Activated T-cell treated with anti-CD3 and anti-CD28 coated beads, Interleukin-2, amount 50 U/mL, for 48 hours (primary cell): Measurements from ENCODE around the gene SLX4.
A peak's percentile ranks its signal among the peaks of the same experiment; 100 is the strongest.

Source experiments
- DNase-seq, 2 experiments: peaks; one replicate each; pipeline ENCODE4 v3.0.0-alpha.2; 2020

Gene SLX4

DNA sequence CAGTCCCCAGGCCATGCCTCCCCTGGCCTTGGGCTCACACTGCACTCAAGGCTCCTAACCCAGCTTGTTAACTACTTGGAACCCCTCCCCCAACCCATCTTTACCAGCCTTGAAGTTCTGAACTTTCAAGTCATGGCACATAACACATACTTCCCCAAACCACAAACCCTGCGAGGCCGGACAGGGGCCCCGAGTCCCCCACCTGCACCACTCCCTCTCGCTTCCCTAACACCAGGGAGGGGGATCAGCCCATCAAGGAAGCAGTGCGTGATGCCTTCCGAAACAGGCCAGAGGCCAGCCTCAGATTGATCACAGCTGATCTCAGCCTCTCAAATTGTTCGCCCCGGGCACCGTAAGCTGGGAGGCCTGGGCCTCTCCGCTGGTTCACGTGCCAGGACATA lies 31.2 kb downstream of the SLX4 start:
- DNase-seq: no peak

DNA sequence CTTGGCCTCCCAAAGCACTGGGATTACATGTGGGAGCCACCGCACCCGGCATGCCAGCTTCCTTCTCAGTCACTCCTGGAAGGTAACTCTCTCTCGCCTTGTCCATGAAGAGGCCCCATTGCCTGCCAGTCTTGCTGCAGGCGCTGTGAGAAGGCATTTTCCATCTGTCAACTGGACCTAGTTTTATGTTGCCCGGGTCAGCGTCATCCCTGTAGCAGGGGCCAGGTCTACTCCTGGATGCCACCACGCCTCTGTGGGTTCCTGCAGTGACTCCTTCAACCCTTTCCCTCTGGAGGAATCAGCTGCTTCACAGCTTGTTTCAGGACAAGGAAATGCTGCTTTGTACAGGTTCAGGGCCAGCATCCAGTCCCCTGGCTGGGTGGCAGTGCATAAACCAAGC lies 31.6 kb downstream of the SLX4 start:
- no peak for DNase-seq

DNA sequence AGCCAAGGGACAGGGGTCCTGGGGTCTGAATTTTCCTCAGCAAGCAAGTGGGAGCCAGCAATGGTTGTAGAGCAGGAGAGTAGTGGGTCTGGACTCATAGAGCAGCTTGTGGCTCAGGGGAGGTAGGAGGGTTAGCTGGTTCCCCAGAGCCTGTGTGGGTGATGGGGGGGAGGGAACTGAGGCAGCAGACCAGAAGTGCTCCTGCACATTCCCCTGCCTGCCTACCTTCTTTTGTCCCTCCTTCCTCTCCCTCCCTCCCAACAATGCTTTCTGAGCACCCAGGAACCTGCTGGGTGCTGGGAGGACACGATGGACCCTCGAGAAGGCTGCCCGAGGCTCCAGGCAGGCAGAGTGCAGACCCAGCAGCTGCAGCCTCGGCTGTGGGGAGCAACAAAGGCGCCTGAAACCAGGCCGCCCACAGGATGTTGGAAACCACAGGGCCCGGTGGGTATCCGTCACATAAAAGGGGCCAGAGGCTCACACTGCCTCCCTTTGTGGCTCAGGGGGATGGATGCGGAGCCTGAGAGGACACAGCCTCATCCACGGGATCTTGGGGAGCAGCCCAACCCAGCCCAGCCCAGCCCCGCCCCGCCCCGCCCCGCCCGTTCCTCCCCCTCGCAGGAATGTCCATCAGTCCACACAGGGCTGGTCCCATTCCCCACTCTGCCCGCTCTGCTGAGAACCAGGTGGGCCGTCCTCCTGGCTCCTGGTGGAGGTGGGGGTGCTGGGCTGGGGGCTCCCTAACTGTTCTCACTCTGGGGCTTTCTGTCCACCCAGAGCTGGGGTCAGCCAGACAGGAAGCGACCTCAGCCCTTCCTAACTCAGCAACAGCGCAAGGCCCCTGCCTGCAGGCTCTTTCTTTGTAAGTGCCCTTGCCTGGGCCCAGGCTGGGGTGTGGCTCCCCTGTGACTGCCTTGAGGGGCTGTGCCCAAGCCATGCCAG lies 32.5 kb downstream of the SLX4 start:
- peak; percentile 81 to 84 for DNase-seq

DNA sequence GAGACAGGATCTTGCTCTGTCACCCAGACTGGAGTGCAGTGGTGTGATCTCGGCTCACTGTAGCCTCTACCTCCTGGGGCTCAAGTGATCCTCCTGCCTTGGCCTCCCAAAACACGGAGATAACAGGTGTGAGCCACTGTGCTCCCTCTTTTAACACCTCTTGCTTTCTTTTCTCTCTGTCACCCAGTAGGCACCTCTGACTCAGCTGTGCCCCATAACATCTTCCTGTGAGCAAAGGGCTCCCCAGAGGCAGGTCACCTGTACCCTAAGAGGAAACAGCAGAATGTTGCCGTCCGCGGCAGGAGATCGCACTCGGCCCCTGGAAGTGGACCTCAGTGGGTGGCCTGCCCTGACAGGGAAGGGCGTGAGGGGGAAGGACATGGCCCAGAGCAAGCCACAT lies 33.3 kb downstream of the SLX4 start:
- peak; percentile 64 to 66 for DNase-seq

DNA sequence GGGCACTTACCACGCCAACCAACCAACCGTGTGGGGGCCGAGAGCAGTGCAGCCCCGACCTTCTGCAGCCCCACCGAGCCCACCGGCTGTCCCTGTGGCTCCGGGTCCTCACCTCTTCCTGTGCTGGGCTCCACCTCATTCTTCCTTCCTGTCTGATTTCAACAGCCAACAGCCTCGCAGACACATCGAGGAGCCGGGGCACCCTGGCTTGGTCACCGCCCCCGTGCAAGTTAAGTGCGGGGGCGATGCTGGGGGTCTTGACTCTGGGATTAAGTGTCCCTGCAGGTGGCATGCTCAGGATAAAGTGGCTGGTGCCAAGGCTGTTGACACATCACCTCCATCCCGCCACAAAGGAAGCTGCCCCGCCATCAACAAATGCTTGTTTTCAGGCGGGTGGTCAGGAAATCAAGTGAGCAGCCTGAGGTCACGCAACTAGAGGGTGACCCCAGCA lies 34.1 kb downstream of the SLX4 start, which contains the start of gene NLRC3:
Gene NLRC3, minus strand, starts transcription at position 102 of the 451 bp plus-strand sequence. CDS start 12,367 bp downstream, outside the sequence.
- peak; percentile 60 to 68 for DNase-seq

DNA sequence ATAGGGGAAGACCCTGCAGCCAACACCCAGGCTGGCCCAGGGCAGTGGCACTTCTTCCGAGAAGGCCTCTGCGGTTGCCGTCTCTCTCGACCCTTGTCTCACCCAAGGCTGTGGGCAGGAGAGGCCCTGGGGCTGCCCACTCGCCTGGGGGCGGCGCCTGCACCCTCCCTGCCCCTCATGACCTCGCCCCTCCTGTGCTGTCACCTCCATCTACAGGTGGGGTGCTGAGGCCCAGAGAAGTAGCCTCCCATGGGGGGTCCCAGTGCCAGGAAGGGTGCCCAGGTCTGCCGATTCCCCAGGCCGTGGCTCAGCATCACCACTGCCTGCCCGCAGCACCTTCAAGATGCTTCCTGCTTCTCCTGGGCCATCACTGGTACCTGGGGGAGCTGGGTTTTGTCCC lies 35.2 kb downstream of the SLX4 start:
- peak; percentile 50 to 56 for DNase-seq

DNA sequence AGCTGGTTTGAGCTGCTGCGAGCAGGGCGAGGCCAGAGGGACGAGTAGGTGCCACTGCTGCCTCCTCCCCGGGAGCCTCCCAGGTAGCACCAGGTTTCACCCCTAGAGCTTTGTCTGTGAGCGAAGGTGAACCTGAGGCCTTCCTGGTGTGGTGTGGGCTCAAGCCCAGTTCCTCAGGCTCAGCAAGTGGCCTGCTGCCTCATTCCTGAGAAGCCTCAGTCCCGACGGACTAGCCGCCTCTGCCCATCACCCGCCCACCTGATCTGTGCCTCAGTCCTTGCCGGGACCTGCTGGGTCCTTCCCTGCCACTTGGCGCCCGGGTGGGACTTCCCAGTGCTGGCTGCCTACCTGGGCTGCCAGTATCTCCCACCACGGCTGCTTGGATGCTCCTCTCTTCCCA lies 35.9 kb downstream of the SLX4 start:
- DNase-seq: peak in 1 of 2 experiments; percentile 41

DNA sequence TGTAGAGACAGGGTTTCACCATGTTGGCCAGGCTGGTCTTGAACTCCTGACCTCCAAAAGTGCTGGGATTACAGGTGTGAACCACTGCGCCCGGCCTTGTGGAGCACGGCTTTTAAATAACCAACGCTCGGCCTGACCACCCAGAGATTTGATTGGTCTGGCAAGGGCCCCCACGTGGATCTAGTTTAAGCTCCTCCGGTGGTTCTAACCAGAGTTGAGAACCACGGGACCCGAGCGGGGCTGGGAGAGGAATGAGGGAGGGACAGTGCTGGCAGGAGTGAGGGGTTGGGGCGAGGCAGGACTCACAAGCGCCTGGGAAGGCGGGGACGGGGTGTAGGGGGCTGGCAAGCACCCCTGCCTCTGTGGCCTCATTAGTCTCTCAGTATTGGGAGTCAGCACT lies 37.2 kb downstream of the SLX4 start:
- DNase-seq: no peak

DNA sequence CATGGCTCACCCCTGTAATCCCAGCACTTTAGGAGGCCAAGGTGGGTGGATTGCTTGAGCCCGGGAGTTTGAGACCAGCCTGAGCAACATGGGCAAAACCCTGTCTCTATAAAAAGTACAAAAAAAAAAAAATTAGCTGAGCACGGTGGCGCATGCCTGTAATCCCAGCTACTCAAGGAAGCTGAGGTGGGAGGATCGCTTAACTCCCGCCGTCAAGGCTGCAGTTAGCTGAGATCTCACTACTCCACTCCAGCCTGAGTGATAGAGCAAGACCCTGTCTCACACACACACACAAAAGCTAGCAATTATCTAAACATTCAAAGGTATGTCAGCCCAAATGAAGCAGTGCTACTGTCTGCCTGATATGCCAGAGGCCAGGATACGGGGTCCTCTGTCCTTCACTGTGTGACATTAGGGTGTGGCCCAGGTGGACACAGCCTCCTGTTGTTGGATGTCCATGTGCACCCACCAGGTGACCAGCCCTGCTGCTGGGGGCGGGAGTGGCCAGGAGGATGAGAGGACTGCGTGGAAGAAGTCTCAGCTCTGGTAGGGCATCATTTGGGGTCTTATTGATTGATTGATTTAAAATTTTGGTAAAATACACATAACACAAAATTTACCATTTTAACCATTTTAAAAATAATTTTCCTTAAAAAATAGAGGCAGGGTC lies 38.1 kb downstream of the SLX4 start:
- no peak for DNase-seq

DNA sequence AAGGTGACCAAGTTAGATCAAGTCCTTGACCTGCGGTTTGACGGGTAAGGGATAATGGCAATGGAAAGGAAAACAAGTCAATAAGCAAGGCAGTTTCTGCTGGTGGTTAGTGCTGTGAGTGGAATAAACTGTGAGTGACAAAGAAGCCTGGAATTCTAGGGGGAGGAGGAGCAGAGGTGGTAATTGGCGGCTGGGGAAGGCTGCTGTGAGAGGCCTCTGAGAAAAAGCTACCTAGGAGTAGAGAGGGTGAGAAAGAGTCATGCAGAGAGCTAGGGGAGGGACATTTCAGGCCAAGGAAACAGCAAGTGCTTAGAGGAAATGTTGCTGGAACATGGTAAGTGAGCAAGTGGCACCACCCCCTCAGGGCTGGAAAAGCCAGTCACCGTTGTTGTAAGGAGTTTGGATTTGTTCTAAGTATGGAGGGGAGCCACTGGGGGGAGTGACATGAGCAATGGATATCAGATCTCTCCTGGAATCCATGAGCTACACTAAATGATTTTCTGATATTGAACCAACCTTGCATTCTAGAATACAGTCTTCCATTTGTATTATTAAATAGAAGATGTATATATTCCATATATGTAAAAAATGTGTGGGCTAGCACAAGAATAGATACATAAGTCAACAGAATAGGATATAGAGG lies 40.9 kb downstream of the SLX4 start:
- DNase-seq: no peak

DNA sequence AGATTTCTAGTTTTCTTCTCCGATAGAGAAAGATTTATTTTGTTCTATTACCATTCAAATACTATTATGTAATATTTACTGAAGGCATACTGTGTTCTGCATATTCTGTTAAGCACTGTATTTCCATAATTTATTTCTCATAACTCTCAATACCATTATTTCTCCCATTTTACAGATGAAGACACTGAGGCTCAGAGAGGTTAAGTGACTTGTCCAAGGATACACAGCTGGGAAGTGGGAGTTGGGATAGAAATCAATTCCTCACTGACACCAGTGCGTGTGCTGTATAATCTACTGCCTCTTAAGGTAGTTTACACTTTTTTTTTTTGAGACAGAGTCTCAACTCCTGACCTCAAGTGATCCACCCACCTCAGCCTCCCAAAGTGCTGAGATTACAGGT lies 41.6 kb downstream of the SLX4 start:
- no peak for DNase-seq

DNA sequence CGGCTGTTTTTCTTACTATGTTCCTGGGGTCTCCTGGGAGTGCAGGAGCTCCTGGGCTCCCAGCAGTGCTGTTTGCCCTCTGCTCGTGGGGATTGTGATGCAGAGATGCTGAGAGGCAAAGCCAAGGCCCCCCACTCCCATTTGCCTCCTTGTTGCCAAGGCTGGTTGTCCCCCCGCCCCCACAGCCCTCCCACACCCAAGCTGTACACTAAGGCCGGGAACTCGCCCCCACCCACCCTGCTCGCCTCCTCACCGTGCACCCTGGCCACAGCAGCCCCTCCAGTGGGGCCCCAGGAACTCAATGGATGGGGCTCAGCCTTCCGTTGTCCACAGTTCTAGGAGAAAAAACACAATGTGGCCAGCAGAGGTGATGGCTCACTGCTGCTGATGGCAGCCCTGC lies 44.4 kb downstream of the SLX4 start:
- no peak for DNase-seq

DNA sequence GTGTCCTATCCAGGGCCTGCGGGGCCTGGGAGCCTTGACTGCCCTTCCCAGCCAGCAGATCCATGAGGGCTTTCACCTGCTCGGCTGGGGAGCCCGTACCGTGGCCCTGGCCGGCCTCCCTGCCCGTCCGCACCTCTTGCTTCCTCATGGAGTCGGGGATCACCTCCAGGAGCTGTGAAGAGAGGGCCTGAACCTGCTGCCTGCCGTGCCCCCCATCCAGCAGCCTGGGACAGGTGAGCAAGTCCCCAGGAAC lies 46.6 kb downstream of the SLX4 start:
- no peak for DNase-seq

DNA sequence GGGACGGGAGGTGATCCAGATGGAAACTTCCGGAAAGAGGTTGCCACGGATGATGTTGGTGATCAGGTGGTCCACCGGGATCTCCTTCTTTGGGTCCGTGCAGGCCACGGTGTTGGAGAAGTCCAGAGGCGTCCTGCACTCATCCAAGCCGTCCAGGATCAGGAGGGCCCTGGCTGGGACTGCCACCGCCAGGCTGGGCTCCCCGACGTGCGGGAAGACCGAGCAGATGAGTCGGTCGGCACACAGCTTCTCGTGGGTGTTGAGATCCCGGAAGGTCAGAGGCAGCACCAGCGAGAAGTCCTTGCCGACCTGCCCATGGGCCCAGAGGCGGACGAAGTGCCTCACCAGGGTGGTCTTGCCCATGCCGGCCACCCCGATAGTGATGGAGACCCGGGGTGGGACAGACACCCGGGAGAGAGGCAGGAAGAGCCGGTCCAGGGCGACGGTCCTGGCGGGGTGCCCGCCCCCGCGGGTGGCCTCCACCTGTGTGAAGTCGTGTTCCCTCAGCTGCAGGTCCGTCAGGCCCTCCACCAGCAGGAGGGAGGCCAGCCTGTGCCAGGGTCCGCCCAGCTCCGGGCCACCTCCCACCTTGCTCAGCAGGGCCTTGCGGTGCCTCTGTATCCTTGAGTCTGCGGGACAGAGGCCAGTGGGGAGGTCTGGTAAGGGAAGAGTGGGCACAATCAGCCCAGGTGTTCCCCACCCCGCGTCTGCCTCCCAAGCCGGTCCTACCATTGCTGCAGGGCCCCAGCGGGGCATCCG lies 47.1 kb downstream of the SLX4 start:
- DNase-seq: no peak

DNA sequence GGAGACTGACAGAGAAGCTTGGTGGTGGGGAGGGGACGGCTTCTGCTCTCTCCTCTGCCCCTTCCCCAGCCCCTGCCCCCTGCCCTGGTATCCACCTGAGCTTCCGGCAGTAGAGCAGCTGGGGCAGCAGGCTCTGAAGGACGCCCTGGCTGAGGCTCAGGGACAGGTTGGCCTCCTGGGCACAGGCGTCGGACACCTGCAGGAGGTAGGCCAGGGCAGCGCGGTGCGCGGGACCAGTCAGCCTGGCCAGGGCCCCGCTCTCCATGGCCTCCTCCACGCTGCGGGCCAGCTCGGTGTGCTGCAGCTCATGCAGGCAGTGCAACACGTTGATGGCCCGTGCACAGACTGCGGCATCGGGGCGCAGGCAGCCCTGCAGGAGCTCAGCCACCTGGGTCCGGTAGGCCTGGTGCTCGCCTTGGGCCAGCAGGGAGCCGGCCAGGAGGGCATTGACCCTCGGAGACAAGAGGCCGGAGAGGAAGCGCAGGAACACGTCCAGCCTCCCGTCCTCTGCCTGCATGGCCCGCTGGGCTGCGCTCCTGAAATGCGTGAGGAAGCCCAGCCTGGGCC lies 48.4 kb downstream of the SLX4 start:
- DNase-seq: no peak

DNA sequence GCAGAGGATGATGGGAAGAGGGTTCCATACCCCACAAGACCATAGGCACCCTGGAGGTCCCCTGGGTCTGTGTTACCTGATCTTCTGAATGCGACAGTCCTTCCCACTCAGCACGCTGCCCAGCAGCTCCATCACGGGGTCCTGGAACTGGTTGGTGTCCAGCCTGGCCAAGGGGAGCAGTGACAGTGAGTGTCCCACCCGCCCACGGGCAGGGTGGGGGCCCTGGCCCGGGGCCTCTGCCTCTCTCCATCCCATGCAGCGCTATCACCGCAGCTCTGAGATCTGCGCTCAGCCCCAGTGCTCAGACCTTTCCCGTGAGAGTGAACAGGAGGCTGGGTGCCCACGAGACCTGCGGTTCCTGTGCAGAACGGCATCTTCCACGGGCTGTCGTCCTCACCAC lies 49.8 kb downstream of the SLX4 start:
- no peak for DNase-seq

DNA sequence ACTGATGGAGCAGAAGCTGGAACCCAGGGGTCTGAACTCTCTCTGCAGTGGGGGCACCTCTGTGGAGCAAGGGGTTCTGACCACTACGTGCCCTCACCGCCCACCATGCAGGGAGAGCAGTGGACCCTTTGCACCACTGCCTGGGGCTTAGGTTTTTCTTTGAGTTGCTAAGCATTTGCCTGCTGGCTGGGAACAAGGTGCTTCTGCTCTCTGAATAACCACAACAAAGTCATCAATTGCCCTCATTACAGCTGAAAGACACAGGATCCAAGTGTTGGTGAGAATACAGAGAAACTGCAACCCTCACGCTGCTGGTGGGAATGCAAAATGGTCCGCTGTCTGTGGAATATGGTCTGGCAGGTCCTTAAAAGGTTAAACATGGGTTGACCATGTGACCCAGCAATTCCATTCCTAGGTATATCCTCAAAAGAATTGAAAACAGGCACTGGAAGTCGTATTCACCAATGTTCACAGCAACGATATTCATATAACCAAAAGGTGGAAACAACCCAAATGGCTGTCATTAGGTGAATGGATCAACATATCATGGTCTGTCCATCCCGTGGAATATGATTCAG lies 57.0 kb downstream of the SLX4 start:
- DNase-seq: no peak

DNA sequence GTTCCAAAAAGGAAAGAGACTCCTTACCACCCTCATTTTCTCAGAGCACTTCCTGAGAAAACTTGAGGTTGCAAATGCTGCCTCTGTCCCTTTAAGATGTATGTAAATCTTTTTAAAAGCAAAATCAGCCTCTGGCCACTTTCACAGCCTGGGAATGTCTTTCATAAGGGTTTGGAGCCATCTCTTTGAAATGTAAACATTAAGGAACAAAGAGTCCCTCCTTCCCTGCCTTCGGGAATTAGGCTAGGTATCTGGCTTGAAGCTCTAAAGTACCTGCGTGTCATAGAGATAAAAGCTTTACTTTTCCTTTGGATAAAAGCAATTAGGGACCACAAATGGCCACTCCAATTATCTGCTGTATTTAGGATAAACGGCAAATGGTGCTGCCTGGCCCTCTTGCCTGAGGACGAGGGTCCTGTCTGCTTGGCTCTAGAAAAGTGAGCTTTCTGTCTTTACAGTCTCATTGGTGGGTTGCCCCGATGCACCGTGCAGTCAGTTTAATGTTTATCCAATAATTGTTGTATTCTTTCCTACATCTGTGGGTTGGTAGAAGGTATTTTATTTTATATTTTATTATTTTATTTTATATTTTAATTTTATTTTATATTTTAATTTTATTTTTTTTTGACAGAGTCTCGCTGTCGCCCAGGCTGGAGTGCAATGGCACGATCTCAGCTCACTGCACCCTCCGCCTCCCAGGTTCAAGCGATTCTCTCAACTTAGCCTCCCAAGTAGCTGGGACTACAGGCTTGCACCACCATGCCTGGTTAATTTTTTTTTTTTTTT lies 58.1 kb downstream of the SLX4 start:
- no peak for DNase-seq

DNA sequence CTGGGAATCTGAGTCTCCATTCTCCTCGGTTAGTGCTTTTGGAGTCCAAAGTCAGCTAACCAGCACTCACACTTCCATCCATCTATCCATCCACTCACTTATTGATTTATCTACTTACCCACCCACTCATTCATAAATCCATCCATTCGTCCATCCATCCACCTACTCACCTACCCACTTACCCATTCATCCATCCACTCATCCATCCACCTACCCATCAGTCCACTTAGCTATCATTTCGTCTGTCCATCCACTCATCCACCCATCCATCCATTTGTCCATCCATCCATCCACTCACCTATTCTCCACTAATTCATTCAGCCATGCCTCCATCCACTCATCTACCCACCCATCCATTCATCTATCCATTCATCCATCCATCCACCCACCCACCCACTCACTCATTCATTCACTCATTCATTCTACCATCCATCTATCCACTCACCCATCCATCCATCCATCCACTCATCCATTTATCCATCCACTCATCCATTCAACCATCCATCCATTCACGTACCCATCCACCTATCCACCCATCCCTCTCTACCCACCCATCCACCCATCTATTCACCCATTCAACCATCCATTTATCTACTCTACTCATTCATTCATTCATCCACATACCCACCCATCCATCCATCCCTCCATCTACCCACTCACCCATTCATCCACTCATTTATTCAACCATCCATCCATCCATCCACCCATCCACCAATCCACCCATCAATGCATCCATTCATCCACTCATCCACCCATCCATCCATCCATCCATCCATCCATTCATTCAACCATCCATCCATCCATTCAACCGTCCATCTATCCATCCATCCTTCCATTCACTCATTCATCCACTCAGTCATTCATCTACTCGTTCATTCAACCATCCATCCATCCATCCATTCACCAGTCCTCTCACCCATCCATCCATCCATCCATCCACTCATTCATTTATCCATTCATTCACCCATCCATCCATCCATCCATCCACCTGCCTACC lies 60.3 kb downstream of the SLX4 start:
- DNase-seq: no peak

DNA sequence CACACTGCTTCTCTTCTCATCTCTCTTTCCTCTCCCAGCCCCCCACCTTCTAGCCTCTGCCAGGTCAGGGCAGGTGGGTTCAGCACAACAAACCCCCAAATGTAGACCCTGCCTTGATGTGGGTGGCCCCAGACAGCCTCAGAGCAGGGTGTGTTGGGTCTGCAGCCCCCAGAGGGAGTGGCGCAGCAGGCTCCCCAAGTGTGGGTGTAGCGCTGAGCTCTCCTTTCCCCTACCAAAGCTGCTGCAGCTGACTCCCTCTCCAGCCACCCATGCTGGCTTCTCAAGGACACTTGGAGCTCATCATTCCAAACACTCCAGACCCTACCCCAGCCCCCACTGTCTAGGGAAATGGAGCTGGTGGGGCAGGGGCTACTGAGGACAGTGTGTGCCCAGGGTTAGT lies 61.5 kb downstream of the SLX4 start:
- DNase-seq: no peak
